BJ (cell line): ENCODE results near the gene TMEM174. TPM values are rescaled to one million over a fixed set of nuclear protein-coding genes. Genes with fewer than 3 reads are reported as not detected.

ENCODE experiments used
- CTCF ChIA-PET: fragments of 350-600 bp; formaldehyde crosslinking; extraction: SDS; loops from one replicate; lab custom pipeline; 2021; ENCODE audit warnings: antibody characterized with exemption, inconsistent platforms; lab: Yijun Ruan, JAX
- POLR2A ChIA-PET: fragments of 300-600 bp; sonication (Branson Sonifier 250); formaldehyde crosslinking; extraction: SDS; loops from one replicate; lab custom pipeline; 2021; ENCODE audit warnings: antibody characterized with exemption; lab: Charles Lee
- DNase-seq: peaks from one replicate; pipeline ENCODE4 v3.0.0-alpha.2; 2011; ENCODE audit warnings: low read depth
- H3K27me3 ChIP-seq: 2 replicates; pipeline ENCODE4 v1.6.0; 2011; ENCODE audit warnings: low read length; ENCODE audit not compliant: control insufficient read depth, insufficient read depth
- H3K36me3 ChIP-seq: 2 replicates; pipeline ENCODE4 v1.5.1; 2011; ENCODE audit warnings: low read length; ENCODE audit not compliant: control insufficient read depth, insufficient read depth
- H3K4me3 ChIP-seq: 2 replicates; pipeline ENCODE4 v1.5.1; 2011; ENCODE audit warnings: low read depth, mild to moderate bottlenecking, control low read depth, low read length
- CTCF ChIP-seq: IDR thresholded peaks from 2 replicates; pipeline ENCODE4 v1.5.1; 2011; ENCODE audit warnings: low read depth, mild to moderate bottlenecking, control low read depth, inconsistent platforms, low read length, moderate library complexity; ENCODE audit not compliant: insufficient read depth
- polyA plus RNA-seq: library from polyadenylated mRNA; depleted of rRNA; stranded (reverse); fragments of >200 nt; gene quantifications from 2 replicates; pipeline ENCODE4 v1.2.3, GENCODE V29; 2011

The TMEM174 gene
- polyA plus RNA-seq, 1 experiment = not detected

- Histone ChIP-seq H3K36me3 (no peaks in the 10 kb centered on the region), H3K27me3 (no peaks in the 10 kb centered on the region), H3K4me3 (no peak overlapping the region)
- POLR2A ChIA-PET = no interaction called here
- DNase-seq = no peak
- TF ChIP-seq CTCF = no peak
- CTCF ChIA-PET = interaction anchor here (1.0 to 1.8 kb wide), 6 partner anchors 10 to 156 kb away, joined by 3 to 5 read pairs (median 4); no protein-coding TSS in a partner anchor
Observed at GRCh38 chr5:73136055-73136562, 36.9 kb upstream of the TMEM174 start.

- POLR2A ChIA-PET = no interaction called here
- CTCF ChIA-PET = interaction anchor here (0.7 to 1.4 kb wide), 4 partner anchors 22 to 314 kb away, joined by 3 read pairs; no protein-coding TSS in a partner anchor
Observed at GRCh38 chr5:73137563-73138530, 35.1 kb upstream of the TMEM174 start.

GRCh38 chr5:73139485-73139884 lies 33.5 kb upstream of the TMEM174 start:
- H3K36me3 ChIP-seq = no peaks in the 10 kb centered on the region
- 0 out of 2 replicates have a peak, but pooled peaks cover 2% of the 10 kb centered on the region for H3K27me3 ChIP-seq
- CTCF ChIA-PET = interaction anchor here (0.6 kb wide), 1 partner anchor 142 kb away, joined by 3 read pairs; no protein-coding TSS in a partner anchor
- TF ChIP-seq CTCF = no peak
- DNase-seq = no peak
- no peak overlapping the region for H3K4me3 ChIP-seq
- POLR2A ChIA-PET = no interaction called here

More at GRCh38 chr5:73137563-73138530, 35.1 kb upstream of the TMEM174 start:
- Histone ChIP-seq H3K36me3 (no peaks in the 10 kb centered on the region), H3K4me3 (no peak overlapping the region), H3K27me3 (no peaks in the 10 kb centered on the region)
- DNase-seq = no peak
- no peak for TF ChIP-seq CTCF

- POLR2A ChIA-PET = no interaction called here
- CTCF ChIA-PET = no interaction called here
- H3K36me3 ChIP-seq = no peaks in the 10 kb centered on the region
- 0 out of 2 replicates have a peak, but pooled peaks cover 2% of the 10 kb centered on the region for H3K27me3 ChIP-seq
- no peak overlapping the region for H3K4me3 ChIP-seq
- TF ChIP-seq CTCF = no peak
- no peak for DNase-seq
Observed at GRCh38 chr5:73140801-73141200, 32.2 kb upstream of the TMEM174 start.

GRCh38 chr5:73142035-73142434 lies 31.0 kb upstream of the TMEM174 start:
- Histone ChIP-seq H3K27me3 (peaks cover 4% of the 10 kb centered on the region; the same call in 1 of the 2 replicates), H3K4me3 (no peak overlapping the region), H3K36me3 (no peaks in the 10 kb centered on the region)
- ChIA-PET CTCF (no interaction called here), POLR2A (no interaction called here)
- DNase-seq = no peak
- TF ChIP-seq CTCF = no peak
